K562 (cell line): ENCODE data around the gene NACA2. TPM values are rescaled to one million over a fixed set of nuclear protein-coding genes. Genes with fewer than 3 reads are reported as not detected.

Source experiments
- ATAC-seq: fragments of 200-7000 bp; cut with Tn5 transposase; 3 replicates; pipeline ENCODE4 v1.9.1; 2020; ENCODE audit warnings: moderate library complexity
- BruUV-seq: library from RNA; stranded (reverse); fragments of 400-500 nt; replicated peaks from 2 replicates; lab custom pipeline; 2021; lab: Mats Ljungman, UMichigan
- CTCF ChIA-PET: fragments of 300-600 bp; formaldehyde crosslinking; extraction: SDS; loops from one replicate; lab custom pipeline; 2021; ENCODE audit warnings: low intra/inter-chr PET ratio; lab: Yijun Ruan, JAX
- POLR2A ChIA-PET: fragments of 300-600, 350-650 bp; sonication (Branson Sonifier 250); formaldehyde crosslinking; extraction: SDS; loops from one replicate; lab custom pipeline; 2021; ENCODE audit warnings: antibody characterized with exemption, inconsistent platforms; lab: Yijun Ruan, JAX
- DNase-seq, 4 experiments: peaks; one replicate each; pipeline versions ENCODE4 v3.0.0 to v3.0.0-alpha.2; 2011 to 2018; ENCODE audit warnings: low spot score in 3 of 4, mixed read lengths in 3 of 4; ENCODE audit errors: extremely low read depth in 1 of 4
- FAIRE-seq: peaks from 2 replicates; lab custom pipeline; 2011; peaks lifted over from hg19 to GRCh38; lab: Jason Lieb, UNC
- H2AFZ ChIP-seq: 2 replicates; pipeline ENCODE4 v1.6.0; 2011; ENCODE audit warnings: low read depth, low read length, control low read depth, inconsistent platforms
- H3K27ac ChIP-seq: fragments of 200-600 bp; 3 replicates; pipeline ENCODE4 v1.8.0; 2011; ENCODE audit warnings: low read depth, mild to moderate bottlenecking, control low read depth, inconsistent platforms, low read length, moderate library complexity, mixed read lengths; ENCODE audit errors: extremely low read depth
- H3K27me3 ChIP-seq, 2 experiments: fragments of 300-600 bp in 1 of 2; 2 replicates in 1 of 2; 3 replicates in 1 of 2; pipeline versions ENCODE4 v1.6.0 to v1.8.0; 2011; ENCODE audit warnings: inconsistent platforms in 2 of 2, low read length in 2 of 2, mild to moderate bottlenecking in 1 of 2, mixed read lengths in 1 of 2, moderate library complexity in 1 of 2; ENCODE audit not compliant: control insufficient read depth in 2 of 2, insufficient read depth in 2 of 2
- H3K36me3 ChIP-seq: fragments of 300-600 bp; 3 replicates; pipeline ENCODE4 v1.8.0; 2011; ENCODE audit warnings: mild to moderate bottlenecking, low read length, inconsistent platforms; ENCODE audit not compliant: control insufficient read depth, insufficient read depth
- H3K4me1 ChIP-seq, 2 experiments: fragments of 200-600 bp in 1 of 2; replicated peaks in 1 of 2; 2 replicates in 1 of 2; 3 replicates in 1 of 2; pipeline versions ENCODE4 v1.5.1 to v1.8.0; 2011; ENCODE audit warnings: inconsistent platforms in 2 of 2, low read length in 2 of 2, mild to moderate bottlenecking in 1 of 2, mixed read lengths in 1 of 2, moderate library complexity in 1 of 2; ENCODE audit not compliant: control insufficient read depth in 2 of 2, insufficient read depth in 2 of 2
- H3K4me2 ChIP-seq: 2 replicates; pipeline ENCODE4 v1.6.1; 2011; ENCODE audit warnings: low read length, control low read depth, inconsistent platforms, mixed read lengths; ENCODE audit not compliant: insufficient read depth
- H3K4me3 ChIP-seq: fragments of 200-600 bp; sonication (generic), shearing (Covaris generic); 2 replicates; pipeline ENCODE4 v1.5.1; 2016; ENCODE audit warnings: control low read depth, inconsistent platforms
- H3K79me2 ChIP-seq: fragments of 200-600 bp; 3 replicates; pipeline ENCODE4 v1.8.0; 2011; ENCODE audit warnings: low read length, inconsistent platforms; ENCODE audit not compliant: control insufficient read depth, insufficient read depth
- H3K9ac ChIP-seq, 2 experiments: 2 replicates each; pipeline versions ENCODE4 v1.6.0 to v1.6.1; 2011; ENCODE audit warnings: low read depth in 2 of 2, low read length in 2 of 2, control low read depth in 1 of 2, inconsistent platforms in 1 of 2, mild to moderate bottlenecking in 1 of 2, mixed read lengths in 1 of 2; ENCODE audit not compliant: insufficient read depth in 1 of 2
- H3K9me1 ChIP-seq: one replicate; pipeline ENCODE4 v1.6.0; 2011; ENCODE audit warnings: inconsistent platforms, mild to moderate bottlenecking, low read length, moderate library complexity; ENCODE audit not compliant: control insufficient read depth, insufficient read depth
- H3K9me3 ChIP-seq: replicated peaks from 2 replicates; pipeline ENCODE4 v1.5.1; 2011; ENCODE audit warnings: low read depth, low read length, inconsistent platforms; ENCODE audit not compliant: control insufficient read depth, insufficient read depth
- H4K20me1 ChIP-seq: replicated peaks from 2 replicates; pipeline ENCODE4 v1.6.1; 2011; ENCODE audit warnings: low read length, inconsistent platforms, mixed read lengths; ENCODE audit not compliant: control insufficient read depth, insufficient read depth
- CC2D1A ChIP-seq: fragments of 450-650 bp; IDR thresholded peaks from 2 replicates; pipeline ENCODE4 v1.6.1; 2017; ENCODE audit warnings: mild to moderate bottlenecking
- GTF2F1 ChIP-seq: IDR thresholded peaks from 2 replicates; pipeline ENCODE4 v1.6.1; 2011; ENCODE audit warnings: low read depth, low read length, improper control_type of control experiment
- SRF ChIP-seq, 2 experiments: fragments of 250-450, 450-650 bp in 1 of 2; sonication (Bioruptor Pico) in 1 of 2; sonication (generic) in 1 of 2; formaldehyde crosslinking; IDR thresholded peaks; 2 replicates each; pipeline versions ENCODE4 v1.5.0 to v1.5.1; 2020 to 2022; ENCODE audit warnings: mild to moderate bottlenecking in 1 of 2, missing genetic modification reagents in 1 of 2
- in situ Hi-C: fragments of 300-500 bp; cut with MboI; formaldehyde crosslinking; loops from 4 replicates; pipeline ENCODE4 v1.15.0; 2018; ENCODE audit warnings: inconsistent platforms, mixed read lengths
- intact Hi-C: fragments of 100-400 bp; cut with micrococcal nuclease; formaldehyde crosslinking; loops from 2 replicates; pipeline ENCODE4 v1.14.2; 2022
- polyA plus RNA-seq, 8 experiments: library from polyadenylated mRNA; depleted of rRNA in 4 of 8; stranded (reverse) in 5 of 8; unstranded in 3 of 8; fragments of >200 nt; fragmentation: Nextera tagmentation in 2 of 8; fragmentation: Illumina TruSeq in 1 of 8; extraction: Ambion mirVana in 2 of 8; extraction: Trizol in 1 of 8; gene quantifications; 2 replicates each; pipeline versions ENCODE4 v1.2.1 to v1.2.3, GENCODE V29; 2011 to 2014; ENCODE audit warnings: inconsistent platforms in 1 of 8, missing spikeins in 1 of 8
- total RNA-seq, 7 experiments: library from RNA; depleted of rRNA in 6 of 7; stranded (reverse); fragments of >200 nt in 6 of 7; fragmentation: Illumina TruSeq in 2 of 7; extraction: Trizol in 2 of 7; gene quantifications; 2 replicates each; pipeline versions ENCODE4 v1.2.1 to v1.2.3, GENCODE V29; 2011 to 2021; ENCODE audit warnings: low replicate concordance in 1 of 7
- TF ChIP-seq, protein P1 (sequence below), 2 experiments: fragments of 450-650 bp; IDR thresholded peaks; 2 replicates each; pipeline ENCODE4 v1.6.1; 2016; ENCODE audit warnings: mild to moderate bottlenecking in 2 of 2, borderline replicate concordance in 1 of 2, low read depth in 1 of 2, moderate library complexity in 1 of 2
- TF ChIP-seq, protein P2 (sequence below), 3 experiments: fragments of 200-800 bp in 1 of 3; fragments of 250-450 bp in 1 of 3; fragments of 450-650 bp in 1 of 3; sonication (Bioruptor Pico) in 1 of 3; sonication (Bioruptor generic) in 1 of 3; formaldehyde crosslinking in 1 of 3; IDR thresholded peaks; 2 replicates each; pipeline versions ENCODE4 v1.6.1 to v1.8.0; 2016 to 2022; ENCODE audit warnings: mild to moderate bottlenecking in 2 of 3, missing genetic modification characterization in 2 of 3, missing compliant biosample characterization in 1 of 3, moderate library complexity in 1 of 3

The NACA2 gene
- total and polyA plus RNA-seq, 9 of the 15 experiments (the other 6 are each of a cell fraction or from before 2014, with no cell fraction given) = 0.13 to 0.29 (median 0.23) TPM; not detected in 4

DNA sequence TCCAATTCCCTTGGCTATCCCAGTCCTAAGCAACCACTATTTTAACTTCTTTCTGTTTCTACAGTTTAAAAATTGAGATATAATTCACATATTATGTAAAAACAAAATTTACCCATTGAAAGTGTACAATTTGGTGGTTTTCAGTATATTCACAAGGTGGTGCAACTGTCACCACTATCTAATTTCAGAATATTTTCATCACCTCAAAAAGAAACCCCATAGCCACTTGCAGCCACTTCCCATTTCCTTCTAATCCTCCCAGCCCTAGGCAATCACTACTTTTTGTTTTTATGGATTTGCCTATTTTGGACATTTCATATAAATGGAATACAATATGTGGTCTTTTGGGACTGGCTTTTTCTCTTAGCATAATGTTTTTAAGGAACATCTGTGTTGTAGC lies 36.1 kb upstream of the NACA2 start:
- Histone ChIP-seq H3K4me1 (no peaks in the 10 kb centered on the region), H2AFZ (no peak overlapping the region)
- no peak for TF ChIP-seq GTF2F1
- TF ChIP-seq, protein P1, sequence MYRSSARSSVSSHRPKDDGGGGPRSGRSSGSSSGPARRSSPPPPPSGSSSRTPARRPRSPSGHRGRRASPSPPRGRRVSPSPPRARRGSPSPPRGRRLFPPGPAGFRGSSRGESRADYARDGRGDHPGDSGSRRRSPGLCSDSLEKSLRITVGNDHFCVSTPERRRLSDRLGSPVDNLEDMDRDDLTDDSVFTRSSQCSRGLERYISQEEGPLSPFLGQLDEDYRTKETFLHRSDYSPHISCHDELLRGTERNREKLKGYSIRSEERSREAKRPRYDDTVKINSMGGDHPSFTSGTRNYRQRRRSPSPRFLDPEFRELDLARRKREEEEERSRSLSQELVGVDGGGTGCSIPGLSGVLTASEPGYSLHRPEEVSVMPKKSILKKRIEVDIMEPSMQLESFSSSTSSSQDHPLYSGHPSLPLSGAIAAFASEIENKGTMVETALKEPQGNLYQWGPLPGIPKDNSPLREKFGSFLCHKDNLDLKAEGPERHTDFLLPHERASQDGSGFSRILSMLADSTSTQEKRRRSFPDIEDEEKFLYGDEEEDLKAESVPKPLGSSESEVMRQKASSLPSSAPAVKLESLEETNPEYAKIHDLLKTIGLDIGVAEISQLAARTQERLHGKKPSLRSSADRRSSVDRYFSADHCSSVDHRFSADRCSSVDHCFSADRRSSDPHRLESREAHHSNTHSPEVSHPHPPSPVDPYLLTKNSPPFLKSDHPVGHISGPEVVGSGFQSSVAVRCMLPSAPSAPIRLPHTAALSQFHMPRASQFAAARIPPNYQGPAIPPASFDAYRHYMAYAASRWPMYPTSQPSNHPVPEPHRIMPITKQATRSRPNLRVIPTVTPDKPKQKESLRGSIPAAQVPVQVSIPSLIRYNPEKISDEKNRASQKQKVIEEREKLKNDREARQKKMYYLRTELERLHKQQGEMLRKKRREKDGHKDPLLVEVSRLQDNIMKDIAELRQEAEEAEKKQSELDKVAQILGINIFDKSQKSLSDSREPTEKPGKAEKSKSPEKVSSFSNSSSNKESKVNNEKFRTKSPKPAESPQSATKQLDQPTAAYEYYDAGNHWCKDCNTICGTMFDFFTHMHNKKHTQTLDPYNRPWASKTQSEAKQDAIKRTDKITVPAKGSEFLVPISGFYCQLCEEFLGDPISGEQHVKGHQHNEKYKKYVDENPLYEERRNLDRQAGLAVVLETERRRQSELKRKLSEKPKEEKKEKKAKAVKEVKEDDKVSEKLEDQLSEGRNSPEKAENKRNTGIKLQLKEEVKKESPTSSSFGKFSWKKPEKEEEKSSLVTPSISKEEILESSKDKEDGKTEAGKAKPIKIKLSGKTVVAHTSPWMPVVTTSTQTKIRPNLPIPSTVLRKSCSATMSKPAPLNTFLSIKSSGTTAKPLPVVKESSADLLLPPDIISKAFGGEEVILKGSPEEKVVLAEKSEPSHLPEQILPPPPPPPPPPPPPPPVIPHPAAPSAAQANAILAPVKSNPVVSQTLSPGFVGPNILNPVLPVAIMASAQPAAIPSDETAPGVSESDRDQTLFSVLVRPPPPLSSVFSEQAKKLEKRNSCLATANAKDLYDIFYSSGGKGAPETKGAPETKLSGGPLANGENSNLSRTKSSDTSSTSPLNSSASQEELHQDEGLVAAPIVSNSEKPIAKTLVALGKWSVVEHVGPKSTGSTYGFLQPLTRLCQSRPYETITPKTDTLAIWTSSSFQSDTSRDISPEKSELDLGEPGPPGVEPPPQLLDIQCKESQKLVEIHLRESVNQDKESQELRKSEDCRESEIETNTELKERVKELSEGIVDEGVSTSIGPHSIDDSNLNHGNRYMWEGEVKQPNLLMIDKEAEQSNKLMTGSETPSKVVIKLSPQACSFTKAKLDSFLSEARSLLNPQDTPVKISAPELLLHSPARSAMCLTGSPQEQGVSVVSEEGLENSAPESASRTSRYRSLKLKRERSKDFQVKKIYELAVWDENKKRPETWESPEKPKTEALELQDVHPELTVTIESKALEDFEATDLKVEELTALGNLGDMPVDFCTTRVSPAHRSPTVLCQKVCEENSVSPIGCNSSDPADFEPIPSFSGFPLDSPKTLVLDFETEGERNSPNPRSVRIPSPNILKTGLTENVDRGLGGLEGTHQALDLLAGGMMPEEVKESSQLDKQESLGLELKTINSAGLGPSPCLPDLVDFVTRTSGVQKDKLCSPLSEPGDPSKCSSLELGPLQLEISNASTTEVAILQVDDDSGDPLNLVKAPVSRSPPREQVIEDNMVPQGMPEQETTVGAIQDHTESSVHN (IDR thresholded peaks at IDR 0.05; ENCODE audit: borderline replicate concordance in 1 of 2, low read depth in 1 of 2) = no peak
- no peak for TF ChIP-seq SRF (CRISPR knock-in tag; IDR thresholded peaks at IDR 0.05)
- TF ChIP-seq CC2D1A = no peak
- TF ChIP-seq, protein P2, sequence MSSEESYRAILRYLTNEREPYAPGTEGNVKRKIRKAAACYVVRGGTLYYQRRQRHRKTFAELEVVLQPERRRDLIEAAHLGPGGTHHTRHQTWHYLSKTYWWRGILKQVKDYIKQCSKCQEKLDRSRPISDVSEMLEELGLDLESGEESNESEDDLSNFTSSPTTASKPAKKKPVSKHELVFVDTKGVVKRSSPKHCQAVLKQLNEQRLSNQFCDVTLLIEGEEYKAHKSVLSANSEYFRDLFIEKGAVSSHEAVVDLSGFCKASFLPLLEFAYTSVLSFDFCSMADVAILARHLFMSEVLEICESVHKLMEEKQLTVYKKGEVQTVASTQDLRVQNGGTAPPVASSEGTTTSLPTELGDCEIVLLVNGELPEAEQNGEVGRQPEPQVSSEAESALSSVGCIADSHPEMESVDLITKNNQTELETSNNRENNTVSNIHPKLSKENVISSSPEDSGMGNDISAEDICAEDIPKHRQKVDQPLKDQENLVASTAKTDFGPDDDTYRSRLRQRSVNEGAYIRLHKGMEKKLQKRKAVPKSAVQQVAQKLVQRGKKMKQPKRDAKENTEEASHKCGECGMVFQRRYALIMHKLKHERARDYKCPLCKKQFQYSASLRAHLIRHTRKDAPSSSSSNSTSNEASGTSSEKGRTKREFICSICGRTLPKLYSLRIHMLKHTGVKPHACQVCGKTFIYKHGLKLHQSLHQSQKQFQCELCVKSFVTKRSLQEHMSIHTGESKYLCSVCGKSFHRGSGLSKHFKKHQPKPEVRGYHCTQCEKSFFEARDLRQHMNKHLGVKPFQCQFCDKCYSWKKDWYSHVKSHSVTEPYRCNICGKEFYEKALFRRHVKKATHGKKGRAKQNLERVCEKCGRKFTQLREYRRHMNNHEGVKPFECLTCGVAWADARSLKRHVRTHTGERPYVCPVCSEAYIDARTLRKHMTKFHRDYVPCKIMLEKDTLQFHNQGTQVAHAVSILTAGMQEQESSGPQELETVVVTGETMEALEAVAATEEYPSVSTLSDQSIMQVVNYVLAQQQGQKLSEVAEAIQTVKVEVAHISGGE (CRISPR knock-in tag; IDR thresholded peaks at IDR 0.05) = peak in 1 of 3 experiments; percentile 86; a peak in 2 of 6 replicates
- TF ChIP-seq, all 486 proteins: peak for 1
- intact Hi-C loops = no loop called here
- H3K9me3 ChIP-seq = no peaks in the 10 kb centered on the region
- H3K36me3 ChIP-seq = no peaks in the 10 kb centered on the region
- FAIRE-seq = no peak
- H3K9ac ChIP-seq = no peak overlapping the region
- ATAC-seq = no peak
- H3K27me3 ChIP-seq = no peaks in the 10 kb centered on the region; a peak in 2 of 5 replicates
- no peaks in the 10 kb centered on the region for H3K9me1 ChIP-seq
- no peaks in the 10 kb centered on the region for H4K20me1 ChIP-seq
- POLR2A ChIA-PET = no interaction called here
- no peak overlapping the region for H3K27ac ChIP-seq
- in situ Hi-C loops = no loop called here
- CTCF ChIA-PET = interaction anchor here (0.6 kb wide), 1 partner anchor 215 kb away, joined by 3 read pairs; no protein-coding TSS in a partner anchor
- BruUV-seq = no TSS peak
- no peak overlapping the region for H3K4me3 ChIP-seq
- no peak overlapping the region for H3K4me2 ChIP-seq
- no peaks in the 10 kb centered on the region for H3K79me2 ChIP-seq
- no peak for DNase-seq
